ENCODE measurements around the gene IL2RA.
A peak's percentile ranks its signal among the peaks of the same experiment; 100 is the strongest.

IL2RA gene

DNA sequence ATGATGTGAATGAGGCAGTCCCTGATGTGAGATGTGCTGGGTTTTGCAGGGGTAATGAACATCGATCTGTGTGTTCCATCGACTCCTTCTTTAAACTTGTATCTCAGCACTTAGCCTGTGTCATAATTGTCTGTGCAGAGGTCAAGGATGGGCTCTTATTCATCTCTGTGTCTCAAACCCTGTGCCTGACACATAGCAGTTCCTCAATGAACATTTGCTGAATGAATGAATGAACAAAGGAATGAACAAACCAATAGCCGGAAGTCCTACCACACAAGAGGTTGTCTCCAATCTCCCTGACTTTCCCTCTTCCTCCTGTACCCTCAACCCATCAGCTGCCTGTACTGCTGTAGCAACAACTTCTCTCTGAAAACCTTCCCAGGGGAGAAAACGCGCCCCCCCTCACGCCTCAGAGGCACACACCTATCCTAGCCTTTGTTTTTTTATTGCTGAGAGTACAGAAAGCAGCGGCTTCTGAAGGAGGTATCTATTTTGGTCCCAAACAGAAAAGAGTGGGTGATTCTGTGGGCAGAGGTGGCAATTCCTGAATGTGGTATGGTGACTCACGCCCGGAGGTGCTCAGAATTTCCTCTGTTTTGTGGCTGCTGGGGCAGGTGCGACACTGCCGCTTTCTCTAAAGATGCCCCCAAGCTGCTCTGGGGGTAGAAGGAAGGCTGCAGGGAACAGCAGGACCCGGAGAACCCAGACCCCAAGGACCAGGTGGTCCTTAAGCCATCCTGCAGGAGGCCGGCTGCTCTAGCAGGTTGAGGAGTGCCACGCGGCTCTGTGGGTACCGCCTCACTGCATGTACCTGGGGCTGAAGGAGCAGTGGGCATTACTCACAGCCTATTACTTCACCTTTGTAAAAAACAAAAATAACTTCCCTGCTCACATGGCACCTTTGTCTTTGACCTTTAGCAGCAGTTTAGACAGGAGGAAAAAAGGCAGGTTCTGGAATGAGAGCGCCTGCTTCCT, 9.6 kb downstream of the IL2RA start:
- peak; percentile 60 for DNase-seq (ENCODE audit: extremely low read depth, insufficient read length)
- H3K27me3 ChIP-seq (replicated peaks; ENCODE audit: control insufficient read depth, insufficient read depth, low read length): no peaks in the 10 kb centered on the region
- TF ChIP-seq, protein P1, sequence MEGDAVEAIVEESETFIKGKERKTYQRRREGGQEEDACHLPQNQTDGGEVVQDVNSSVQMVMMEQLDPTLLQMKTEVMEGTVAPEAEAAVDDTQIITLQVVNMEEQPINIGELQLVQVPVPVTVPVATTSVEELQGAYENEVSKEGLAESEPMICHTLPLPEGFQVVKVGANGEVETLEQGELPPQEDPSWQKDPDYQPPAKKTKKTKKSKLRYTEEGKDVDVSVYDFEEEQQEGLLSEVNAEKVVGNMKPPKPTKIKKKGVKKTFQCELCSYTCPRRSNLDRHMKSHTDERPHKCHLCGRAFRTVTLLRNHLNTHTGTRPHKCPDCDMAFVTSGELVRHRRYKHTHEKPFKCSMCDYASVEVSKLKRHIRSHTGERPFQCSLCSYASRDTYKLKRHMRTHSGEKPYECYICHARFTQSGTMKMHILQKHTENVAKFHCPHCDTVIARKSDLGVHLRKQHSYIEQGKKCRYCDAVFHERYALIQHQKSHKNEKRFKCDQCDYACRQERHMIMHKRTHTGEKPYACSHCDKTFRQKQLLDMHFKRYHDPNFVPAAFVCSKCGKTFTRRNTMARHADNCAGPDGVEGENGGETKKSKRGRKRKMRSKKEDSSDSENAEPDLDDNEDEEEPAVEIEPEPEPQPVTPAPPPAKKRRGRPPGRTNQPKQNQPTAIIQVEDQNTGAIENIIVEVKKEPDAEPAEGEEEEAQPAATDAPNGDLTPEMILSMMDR (IDR thresholded peaks at IDR 0.05; ENCODE audit: insufficient read depth, low read length, poor library complexity, severe bottlenecking): peak; percentile 8
- H3K4me3 ChIP-seq (replicated peaks; ENCODE audit: low read depth, low read length): peak overlapping the region; percentile 13; the same call in 1 of the 2 replicates
- H3K36me3 ChIP-seq (ENCODE audit: control insufficient read depth, insufficient read depth, low read length): no peaks in the 10 kb centered on the region

DNA sequence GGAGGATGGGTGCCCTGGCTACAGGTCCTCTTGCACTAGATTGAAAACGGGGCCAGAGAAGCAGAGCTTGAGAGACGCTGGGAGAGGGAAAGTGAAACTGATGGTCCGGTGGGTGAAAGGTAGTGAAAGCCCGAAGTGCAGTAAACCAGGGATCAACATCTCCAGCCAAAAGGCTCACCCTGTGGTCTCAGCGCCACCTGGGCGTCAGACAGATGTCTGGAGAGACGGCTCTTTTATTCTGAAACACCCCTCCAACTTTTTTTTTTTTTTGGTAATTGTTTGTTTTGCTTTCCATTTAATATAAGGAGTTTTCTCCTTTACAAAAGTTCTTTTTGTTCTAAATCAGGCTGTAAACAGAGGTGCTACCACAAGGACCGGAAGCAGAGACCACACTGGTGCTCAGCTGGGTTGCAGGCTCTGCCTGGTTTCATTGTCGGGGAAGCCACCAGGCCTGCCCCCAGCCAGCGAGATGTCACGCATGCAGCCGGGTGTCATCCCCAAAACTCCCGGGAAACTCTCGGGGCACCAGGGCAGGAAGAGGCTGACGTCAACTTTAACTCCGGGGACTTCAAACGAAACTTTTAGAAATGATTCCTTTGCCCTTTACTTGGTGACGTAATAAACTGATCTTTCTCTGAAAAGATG, 11.2 kb downstream of the IL2RA start:
- H3K4me3 ChIP-seq (replicated peaks; ENCODE audit: low read depth, low read length): peak overlapping the region; percentile 55
- DNase-seq (ENCODE audit: extremely low read depth, insufficient read length): peak; percentile 89

DNA sequence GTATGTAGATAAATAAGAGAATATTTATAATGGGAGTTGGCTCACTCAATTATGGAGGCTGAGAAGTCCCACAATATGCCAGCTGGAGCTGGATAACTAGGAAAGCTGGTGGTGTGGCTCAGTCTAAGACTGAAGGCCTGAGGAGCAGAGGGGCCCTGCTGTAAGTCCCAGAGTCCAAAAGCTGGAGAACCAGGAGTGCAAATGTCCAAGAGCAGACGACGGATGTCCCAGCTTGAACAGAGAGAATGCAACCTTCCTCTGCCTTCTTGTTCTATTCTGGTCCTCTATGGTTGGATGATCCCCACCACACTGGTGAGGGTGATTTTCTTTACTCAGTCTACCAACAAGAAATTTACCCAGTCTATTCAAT, 13.2 kb downstream of the IL2RA start:
- TF ChIP-seq, protein P1 (IDR thresholded peaks at IDR 0.05; ENCODE audit: insufficient read depth, low read length, poor library complexity, severe bottlenecking): no peak

More for the DNA sequence above, 11.2 kb downstream of the IL2RA start:
- Histone ChIP-seq H3K36me3 (ENCODE audit: control insufficient read depth, insufficient read depth, low read length) (no peaks in the 10 kb centered on the region), H3K27me3 (replicated peaks; ENCODE audit: control insufficient read depth, insufficient read depth, low read length) (no peaks in the 10 kb centered on the region)
- TF ChIP-seq, protein P1 (IDR thresholded peaks at IDR 0.05; ENCODE audit: insufficient read depth, low read length, poor library complexity, severe bottlenecking): peak; percentile 41

DNA sequence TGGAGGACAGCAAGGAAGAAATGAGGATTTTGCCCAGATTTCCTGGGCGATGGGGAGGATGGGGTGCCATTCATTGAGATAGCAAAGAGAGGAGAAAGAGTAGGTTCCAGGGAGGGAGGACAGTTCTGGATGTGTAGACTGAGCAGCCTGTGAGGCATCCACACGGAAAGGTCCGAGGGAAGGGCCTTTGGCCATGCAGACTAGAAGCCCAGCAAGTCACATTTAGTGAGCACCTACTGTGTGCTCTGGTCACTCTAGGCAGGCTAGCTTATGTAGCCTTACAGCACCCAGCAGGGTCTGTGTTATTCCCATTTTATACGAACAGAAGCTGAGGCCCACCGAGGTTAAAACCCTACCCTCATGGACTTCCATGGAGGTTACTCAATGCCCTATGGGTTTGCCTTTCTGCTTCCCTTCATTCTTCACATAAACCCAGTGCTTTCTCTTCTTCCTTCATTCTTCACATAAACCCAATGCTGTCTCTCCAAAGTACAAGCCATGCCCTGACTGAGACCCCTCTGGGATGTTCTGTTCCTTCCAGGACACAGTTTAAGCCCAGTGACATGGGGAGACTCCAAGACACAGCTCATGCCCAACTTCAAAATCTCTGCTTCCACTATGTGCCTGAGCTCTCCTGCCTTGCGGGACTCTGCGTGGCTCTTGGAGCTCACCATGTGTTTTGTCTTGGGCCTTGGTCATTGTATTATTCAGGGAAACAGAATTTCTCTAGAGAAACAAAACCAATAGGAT, 13.7 kb downstream of the IL2RA start:
- TF ChIP-seq, protein P1 (IDR thresholded peaks at IDR 0.05; ENCODE audit: insufficient read depth, low read length, poor library complexity, severe bottlenecking): no peak
- no peaks in the 10 kb centered on the region for H3K27me3 ChIP-seq (replicated peaks; ENCODE audit: control insufficient read depth, insufficient read depth, low read length)
- no peak overlapping the region for H3K4me3 ChIP-seq (replicated peaks; ENCODE audit: low read depth, low read length)
- DNase-seq (ENCODE audit: extremely low read depth, insufficient read length): no peak
- no peaks in the 10 kb centered on the region for H3K36me3 ChIP-seq (ENCODE audit: control insufficient read depth, insufficient read depth, low read length)

More for the DNA sequence above, 13.2 kb downstream of the IL2RA start:
- no peak for DNase-seq (ENCODE audit: extremely low read depth, insufficient read length)
- H3K4me3 ChIP-seq (replicated peaks; ENCODE audit: low read depth, low read length): no peak overlapping the region
- H3K27me3 ChIP-seq (replicated peaks; ENCODE audit: control insufficient read depth, insufficient read depth, low read length): no peaks in the 10 kb centered on the region
- no peaks in the 10 kb centered on the region for H3K36me3 ChIP-seq (ENCODE audit: control insufficient read depth, insufficient read depth, low read length)

DNA sequence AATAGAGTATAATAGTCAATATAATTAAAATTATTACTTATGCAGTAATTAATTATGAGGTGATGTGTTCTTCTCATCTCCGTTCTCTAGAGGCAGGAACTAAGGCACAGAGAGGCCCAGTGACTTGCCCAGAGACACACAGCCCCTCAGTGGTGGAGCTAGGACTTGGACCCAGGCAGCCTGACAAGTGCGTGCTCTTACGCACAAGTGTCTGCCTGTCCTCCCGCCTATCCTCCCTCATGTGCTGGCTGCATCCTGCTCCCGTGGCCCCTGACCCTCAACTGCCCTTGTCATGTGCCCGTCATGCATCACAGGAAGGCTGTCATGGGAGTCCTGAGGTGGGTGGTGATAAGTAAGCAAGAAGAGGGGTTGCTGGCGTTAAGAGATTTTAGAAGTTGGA, 14.3 kb downstream of the IL2RA start:
- TF ChIP-seq, protein P1 (IDR thresholded peaks at IDR 0.05; ENCODE audit: insufficient read depth, low read length, poor library complexity, severe bottlenecking): no peak
- no peak overlapping the region for H3K4me3 ChIP-seq (replicated peaks; ENCODE audit: low read depth, low read length)
- H3K36me3 ChIP-seq (ENCODE audit: control insufficient read depth, insufficient read depth, low read length): no peaks in the 10 kb centered on the region
- no peaks in the 10 kb centered on the region for H3K27me3 ChIP-seq (replicated peaks; ENCODE audit: control insufficient read depth, insufficient read depth, low read length)
- no peak for DNase-seq (ENCODE audit: extremely low read depth, insufficient read length)
